CD4-positive, alpha-beta T cell treated with Interleukin-12 subunit alpha and Interleukin-12 subunit beta, for 1 hour (primary cell): ENCODE results near the gene CAND2.

Source experiments
- DNase-seq: peaks from one replicate; pipeline ENCODE4 v3.0.0-alpha.2; 2020

CAND2 gene

GRCh38 chr3:12807601-12808359, 11.3 kb downstream of the CAND2 start:
- DNase-seq = no peak

GRCh38 chr3:12808587-12808986, 12.1 kb downstream of the CAND2 start:
- DNase-seq = no peak

- no peak for DNase-seq
These were observed 12.5 kb downstream of the CAND2 start for GRCh38 chr3:12809001-12809400.

GRCh38 chr3:12809435-12809834, 13.0 kb downstream of the CAND2 start:
- no peak for DNase-seq

GRCh38 chr3:12810013-12810780, 13.7 kb downstream of the CAND2 start:
- peak; percentile 94 for DNase-seq

GRCh38 chr3:12810961-12811360, 14.5 kb downstream of the CAND2 start:
- no peak for DNase-seq

GRCh38 chr3:12812812-12813211, 16.3 kb downstream of the CAND2 start:
- DNase-seq = no peak

GRCh38 chr3:12813967-12814366, 17.5 kb downstream of the CAND2 start:
- no peak for DNase-seq

- no peak for DNase-seq
These were observed 18.6 kb downstream of the CAND2 start for GRCh38 chr3:12815078-12815477.

GRCh38 chr3:12815719-12816118, 19.2 kb downstream of the CAND2 start:
- DNase-seq = no peak

GRCh38 chr3:12816521-12817342, 20.3 kb downstream of the CAND2 start:
- no peak for DNase-seq

GRCh38 chr3:12817343-12817710, 20.8 kb downstream of the CAND2 start:
- DNase-seq = no peak

GRCh38 chr3:12818273-12818672, 21.8 kb downstream of the CAND2 start:
- DNase-seq = no peak

GRCh38 chr3:12818773-12819172, 22.3 kb downstream of the CAND2 start:
- no peak for DNase-seq

GRCh38 chr3:12822725-12823373, 26.4 kb downstream of the CAND2 start:
- no peak for DNase-seq

GRCh38 chr3:12824299-12824698, 27.8 kb downstream of the CAND2 start:
- no peak for DNase-seq

- DNase-seq = no peak
These were observed 28.7 kb downstream of the CAND2 start for GRCh38 chr3:12825156-12825555.

- no peak for DNase-seq
These were observed 32.3 kb downstream of the CAND2 start for GRCh38 chr3:12828751-12829150.

GRCh38 chr3:12829404-12829803, 32.9 kb downstream of the CAND2 start:
- no peak for DNase-seq

GRCh38 chr3:12829886-12830784, 33.7 kb downstream of the CAND2 start:
- DNase-seq = no peak

GRCh38 chr3:12830785-12831156, 34.3 kb downstream of the CAND2 start:
- DNase-seq = no peak

- no peak for DNase-seq
These were observed 34.9 kb downstream of the CAND2 start for GRCh38 chr3:12831301-12831866.
